ENCODE measurements around the gene GALNT2.

Gene GALNT2

GRCh38 chr1:230280906-230281413, 213.9 kb downstream of the GALNT2 start:
- Histone ChIP-seq H3K27me3 (ENCODE audit: control insufficient read depth, insufficient read depth, low read length) (no peaks in the 10 kb centered on the region), H3K36me3 (ENCODE audit: insufficient read depth, low read length) (peaks cover 41% of the 10 kb centered on the region), H3K9ac (ENCODE audit: low read depth, low read length) (no peak overlapping the region), H3K4me3 (ENCODE audit: low read length) (no peak overlapping the region), H3K9me3 (replicated peaks; ENCODE audit: low read length) (no peaks in the 10 kb centered on the region), H3K4me1 (ENCODE audit: control insufficient read depth, insufficient read depth, low read length) (no peaks in the 10 kb centered on the region), H3K4me2 (ENCODE audit: low read length) (no peak overlapping the region)

- peaks cover 35% of the 10 kb centered on the region for H3K36me3 ChIP-seq (ENCODE audit: insufficient read depth, low read length)
- no peak overlapping the region for H3K4me3 ChIP-seq (ENCODE audit: low read length)
- no peaks in the 10 kb centered on the region for H3K27me3 ChIP-seq (ENCODE audit: control insufficient read depth, insufficient read depth, low read length)
- H3K9me3 ChIP-seq (replicated peaks; ENCODE audit: low read length), result no peaks in the 10 kb centered on the region
- H3K9ac ChIP-seq (ENCODE audit: low read depth, low read length), result no peak overlapping the region
- H3K4me1 ChIP-seq (ENCODE audit: control insufficient read depth, insufficient read depth, low read length), result no peaks in the 10 kb centered on the region
- H3K4me2 ChIP-seq (ENCODE audit: low read length), result no peak overlapping the region
Measured at GRCh38 chr1:230281556-230281955, 214.5 kb downstream of the GALNT2 start.

GRCh38 chr1:230282157-230282556, 215.1 kb downstream of the GALNT2 start:
- Histone ChIP-seq H3K36me3 (ENCODE audit: insufficient read depth, low read length) (peaks cover 29% of the 10 kb centered on the region), H3K9ac (ENCODE audit: low read depth, low read length) (no peak overlapping the region), H3K4me2 (ENCODE audit: low read length) (no peak overlapping the region), H3K9me3 (replicated peaks; ENCODE audit: low read length) (no peaks in the 10 kb centered on the region), H3K4me3 (ENCODE audit: low read length) (no peak overlapping the region), H3K4me1 (ENCODE audit: control insufficient read depth, insufficient read depth, low read length) (no peaks in the 10 kb centered on the region), H3K27me3 (ENCODE audit: control insufficient read depth, insufficient read depth, low read length) (no peaks in the 10 kb centered on the region)

DNA sequence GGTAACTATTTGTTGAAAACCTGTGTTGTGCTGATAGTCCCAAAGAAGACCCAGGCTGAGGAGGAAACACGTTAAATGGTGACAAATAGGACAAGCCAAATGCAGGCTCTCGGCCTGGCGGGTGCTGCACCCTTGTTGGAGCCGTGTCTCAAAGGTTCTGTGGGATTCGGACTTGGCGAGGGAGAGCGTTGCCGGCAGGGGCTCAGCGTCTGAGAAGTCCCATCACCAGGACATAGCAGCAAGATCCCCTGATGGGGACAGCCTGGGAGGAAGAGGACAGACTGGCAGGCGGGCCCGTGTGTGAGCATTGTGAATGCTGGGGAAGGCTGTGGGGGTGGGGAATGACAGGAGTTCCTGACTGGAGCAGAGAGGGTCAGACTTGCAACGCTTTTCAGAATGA, 216.6 kb downstream of the GALNT2 start:
- Histone ChIP-seq H3K4me2 (ENCODE audit: low read length) (no peak overlapping the region), H3K4me3 (ENCODE audit: low read length) (no peak overlapping the region), H3K9ac (ENCODE audit: low read depth, low read length) (no peak overlapping the region), H3K27me3 (ENCODE audit: control insufficient read depth, insufficient read depth, low read length) (no peaks in the 10 kb centered on the region), H3K36me3 (ENCODE audit: insufficient read depth, low read length) (peaks cover 20% of the 10 kb centered on the region), H3K9me3 (replicated peaks; ENCODE audit: low read length) (no peaks in the 10 kb centered on the region), H3K4me1 (ENCODE audit: control insufficient read depth, insufficient read depth, low read length) (no peaks in the 10 kb centered on the region)

- H3K27me3 ChIP-seq (ENCODE audit: control insufficient read depth, insufficient read depth, low read length), result no peaks in the 10 kb centered on the region
- no peaks in the 10 kb centered on the region for H3K9me3 ChIP-seq (replicated peaks; ENCODE audit: low read length)
- H3K36me3 ChIP-seq (ENCODE audit: insufficient read depth, low read length), result peaks cover 15% of the 10 kb centered on the region
- H3K9ac ChIP-seq (ENCODE audit: low read depth, low read length), result no peak overlapping the region
- H3K4me2 ChIP-seq (ENCODE audit: low read length), result no peak overlapping the region
- no peaks in the 10 kb centered on the region for H3K4me1 ChIP-seq (ENCODE audit: control insufficient read depth, insufficient read depth, low read length)
- H3K4me3 ChIP-seq (ENCODE audit: low read length), result no peak overlapping the region
Measured at GRCh38 chr1:230284891-230285290, 217.9 kb downstream of the GALNT2 start.

DNA sequence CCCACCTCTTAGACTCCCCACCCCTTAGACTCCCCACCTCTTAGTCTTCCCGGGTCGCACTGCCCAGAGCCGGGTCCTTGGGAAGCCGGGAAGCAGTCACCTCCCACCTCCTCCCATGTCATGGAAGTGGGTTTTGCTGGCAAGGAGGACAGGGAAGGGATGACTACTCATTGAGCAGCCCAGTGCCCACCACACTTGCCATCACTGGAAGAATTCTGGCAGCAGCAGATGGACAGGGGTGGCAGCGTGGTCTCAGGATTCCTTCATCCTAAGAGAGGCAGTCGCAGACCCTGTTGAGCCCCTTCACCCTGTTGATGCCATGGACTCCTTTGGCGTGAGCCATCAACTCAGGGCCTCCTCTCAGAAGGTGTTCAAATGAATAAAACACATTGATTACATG, 218.3 kb downstream of the GALNT2 start:
- no peaks in the 10 kb centered on the region for H3K27me3 ChIP-seq (ENCODE audit: control insufficient read depth, insufficient read depth, low read length)

DNA sequence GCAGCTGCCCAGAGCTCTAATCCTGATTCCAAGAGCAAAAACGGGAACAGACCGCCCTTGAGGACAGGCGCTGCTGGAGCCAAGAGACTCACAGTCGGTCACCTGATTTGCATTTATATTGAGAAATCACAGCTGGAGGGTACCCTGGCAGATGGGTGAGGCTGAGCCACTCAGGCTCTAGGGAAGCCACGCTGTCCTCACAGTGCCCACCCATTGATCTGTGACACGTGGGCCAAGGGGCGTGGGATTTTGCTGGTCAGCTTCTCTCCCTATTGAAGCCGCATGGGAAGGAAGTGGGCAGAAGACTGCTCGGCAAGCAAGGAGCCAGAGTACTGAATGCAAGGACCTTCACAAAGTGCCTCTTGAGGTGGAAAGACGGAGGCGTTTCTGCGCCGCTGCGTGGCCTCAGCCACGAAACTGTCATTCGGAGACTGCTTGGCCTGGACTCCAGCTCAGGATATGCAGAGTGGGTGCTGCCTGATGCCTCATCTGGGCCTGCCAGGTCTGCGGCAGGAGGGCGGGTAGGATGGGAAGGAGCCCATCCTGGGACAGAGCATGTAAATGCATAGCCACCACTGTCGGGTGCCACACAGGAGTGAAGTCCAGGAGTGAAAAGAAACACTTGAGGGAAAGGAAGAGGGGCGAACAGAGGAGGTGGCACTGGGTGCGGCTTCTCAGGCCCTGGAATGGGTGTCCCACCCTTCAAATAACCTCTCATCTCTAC, 219.3 kb downstream of the GALNT2 start:
- no peak overlapping the region for H3K4me3 ChIP-seq (ENCODE audit: low read length)
- H3K36me3 ChIP-seq (ENCODE audit: insufficient read depth, low read length), result peaks cover under 1% of the 10 kb centered on the region
- H3K27me3 ChIP-seq (ENCODE audit: control insufficient read depth, insufficient read depth, low read length), result no peaks in the 10 kb centered on the region
- H3K4me2 ChIP-seq (ENCODE audit: low read length), result no peak overlapping the region
- H3K9me3 ChIP-seq (replicated peaks; ENCODE audit: low read length), result no peaks in the 10 kb centered on the region
- no peak overlapping the region for H3K9ac ChIP-seq (ENCODE audit: low read depth, low read length)
- no peaks in the 10 kb centered on the region for H3K4me1 ChIP-seq (ENCODE audit: control insufficient read depth, insufficient read depth, low read length)

More for the DNA sequence above, 218.3 kb downstream of the GALNT2 start:
- Histone ChIP-seq H3K9ac (ENCODE audit: low read depth, low read length) (no peak overlapping the region), H3K36me3 (ENCODE audit: insufficient read depth, low read length) (peaks cover 11% of the 10 kb centered on the region), H3K9me3 (replicated peaks; ENCODE audit: low read length) (no peaks in the 10 kb centered on the region), H3K4me1 (ENCODE audit: control insufficient read depth, insufficient read depth, low read length) (no peaks in the 10 kb centered on the region), H3K4me3 (ENCODE audit: low read length) (no peak overlapping the region), H3K4me2 (ENCODE audit: low read length) (no peak overlapping the region)

DNA sequence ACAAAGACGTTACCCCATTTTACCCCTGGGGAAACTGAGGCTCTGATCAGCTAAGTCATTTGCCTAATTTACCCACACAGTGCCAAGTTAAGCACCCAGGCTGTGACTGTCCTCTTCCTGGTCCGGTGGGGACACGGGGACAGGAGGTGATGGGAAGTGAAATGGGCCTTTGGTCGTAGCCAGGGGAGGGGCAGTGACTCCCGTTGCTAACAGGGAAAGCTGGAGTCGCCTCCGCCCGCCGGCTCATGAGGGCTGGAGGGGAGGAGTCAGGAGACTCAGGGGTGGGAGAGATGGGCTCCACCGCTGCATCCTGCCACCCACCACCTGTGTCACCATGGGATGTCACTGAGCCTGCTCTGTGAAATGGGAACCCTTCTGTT, 219.8 kb downstream of the GALNT2 start:
- Histone ChIP-seq H3K9me3 (replicated peaks; ENCODE audit: low read length) (no peaks in the 10 kb centered on the region), H3K4me1 (ENCODE audit: control insufficient read depth, insufficient read depth, low read length) (no peaks in the 10 kb centered on the region), H3K27me3 (ENCODE audit: control insufficient read depth, insufficient read depth, low read length) (peaks cover under 1% of the 10 kb centered on the region), H3K4me2 (ENCODE audit: low read length) (no peak overlapping the region), H3K36me3 (ENCODE audit: insufficient read depth, low read length) (no peaks in the 10 kb centered on the region), H3K9ac (ENCODE audit: low read depth, low read length) (no peak overlapping the region), H3K4me3 (ENCODE audit: low read length) (no peak overlapping the region)

DNA sequence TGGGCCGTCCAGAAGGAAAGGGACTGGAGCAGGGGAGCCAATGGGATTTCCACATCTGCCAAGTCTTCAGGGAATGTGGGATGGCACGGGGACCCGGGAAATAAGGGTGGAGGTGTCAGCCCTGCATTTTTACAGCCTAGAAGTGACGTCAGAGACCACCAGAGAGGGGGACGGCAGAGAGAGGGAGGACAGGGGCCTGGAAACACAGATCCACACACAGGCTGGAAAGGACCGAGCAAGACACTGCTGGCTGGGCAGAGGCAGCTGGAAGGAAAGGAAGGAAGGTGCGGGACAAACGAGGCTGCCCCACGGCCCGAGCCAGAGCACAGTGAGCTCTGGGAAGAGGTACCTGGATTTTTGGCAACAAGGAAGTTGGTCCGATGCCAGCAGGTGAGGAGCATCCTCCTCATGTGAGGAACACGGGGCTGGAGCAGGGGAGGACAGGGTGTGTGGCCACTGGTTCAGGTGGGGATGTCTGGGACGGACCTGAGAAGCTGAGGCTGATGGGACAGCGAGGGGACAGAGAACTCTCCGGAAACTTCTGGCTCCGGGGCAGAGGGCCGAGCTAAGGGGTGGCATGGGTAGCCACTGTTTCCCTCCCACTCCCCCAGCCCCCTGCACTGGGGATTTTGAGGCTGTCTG, 220.8 kb downstream of the GALNT2 start:
- Histone ChIP-seq H3K4me3 (ENCODE audit: low read length) (no peak overlapping the region), H3K9ac (ENCODE audit: low read depth, low read length) (no peak overlapping the region), H3K4me2 (ENCODE audit: low read length) (no peak overlapping the region), H3K9me3 (replicated peaks; ENCODE audit: low read length) (no peaks in the 10 kb centered on the region), H3K4me1 (ENCODE audit: control insufficient read depth, insufficient read depth, low read length) (no peaks in the 10 kb centered on the region), H3K27me3 (ENCODE audit: control insufficient read depth, insufficient read depth, low read length) (peaks cover 9% of the 10 kb centered on the region), H3K36me3 (ENCODE audit: insufficient read depth, low read length) (no peaks in the 10 kb centered on the region)

DNA sequence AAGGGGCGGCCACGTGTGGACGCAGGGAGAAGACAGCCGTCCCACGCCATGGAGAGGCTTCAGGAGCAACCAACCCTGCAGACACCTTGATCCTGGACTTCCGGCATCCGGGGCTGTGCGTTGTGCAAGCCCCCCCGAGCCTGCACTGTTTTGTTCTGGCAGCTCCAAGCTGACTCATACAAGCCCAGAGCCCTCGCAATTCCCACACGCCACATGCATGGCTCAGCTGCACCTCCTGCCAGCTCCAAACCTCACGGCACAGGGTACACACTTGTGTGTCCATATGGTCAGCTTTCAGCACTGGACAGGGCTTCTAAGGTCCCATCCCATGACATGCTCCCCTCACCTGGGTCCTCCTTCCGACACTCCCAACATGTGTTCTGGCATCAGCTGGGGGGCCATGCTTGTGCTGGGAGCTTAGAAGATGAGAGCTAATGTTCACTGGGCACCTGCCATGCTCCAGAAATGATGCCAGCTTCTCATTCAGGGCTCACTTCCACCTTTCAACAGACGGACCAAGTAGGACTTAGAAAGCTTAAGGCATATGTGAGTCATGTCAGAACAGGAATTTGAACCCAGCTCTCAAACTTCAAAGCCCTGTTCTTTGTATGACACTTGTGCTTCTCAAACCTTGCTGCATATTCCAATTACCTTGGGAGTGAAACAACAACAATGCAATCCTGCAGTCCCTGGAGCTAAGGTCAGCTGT, 221.8 kb downstream of the GALNT2 start:
- H3K4me1 ChIP-seq (ENCODE audit: control insufficient read depth, insufficient read depth, low read length), result no peaks in the 10 kb centered on the region
- H3K4me3 ChIP-seq (ENCODE audit: low read length), result no peak overlapping the region

DNA sequence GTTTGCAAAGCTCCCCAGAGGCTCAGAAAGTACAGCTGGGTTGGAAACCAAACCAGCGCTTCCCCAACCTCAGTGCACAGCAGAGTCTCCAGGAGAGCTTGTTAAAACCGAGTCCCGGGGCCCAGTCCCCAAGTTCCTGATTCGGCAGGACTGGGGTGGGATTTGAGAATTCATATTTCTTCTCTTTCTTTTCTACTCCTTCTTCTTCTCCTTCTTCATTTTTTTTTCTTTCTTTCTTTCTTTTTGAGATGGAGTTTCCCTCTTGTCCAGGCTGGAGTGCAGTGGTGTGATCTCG, 222.3 kb downstream of the GALNT2 start:
- H3K4me1 ChIP-seq (ENCODE audit: control insufficient read depth, insufficient read depth, low read length), result no peaks in the 10 kb centered on the region
- no peak overlapping the region for H3K4me2 ChIP-seq (ENCODE audit: low read length)
- no peak overlapping the region for H3K4me3 ChIP-seq (ENCODE audit: low read length)
- peaks cover 24% of the 10 kb centered on the region for H3K27me3 ChIP-seq (ENCODE audit: control insufficient read depth, insufficient read depth, low read length)
- H3K9ac ChIP-seq (ENCODE audit: low read depth, low read length), result no peak overlapping the region
- no peaks in the 10 kb centered on the region for H3K36me3 ChIP-seq (ENCODE audit: insufficient read depth, low read length)
- H3K9me3 ChIP-seq (replicated peaks; ENCODE audit: low read length), result no peaks in the 10 kb centered on the region

More for the DNA sequence above, 221.8 kb downstream of the GALNT2 start:
- Histone ChIP-seq H3K36me3 (ENCODE audit: insufficient read depth, low read length) (no peaks in the 10 kb centered on the region), H3K9me3 (replicated peaks; ENCODE audit: low read length) (no peaks in the 10 kb centered on the region), H3K27me3 (ENCODE audit: control insufficient read depth, insufficient read depth, low read length) (peaks cover 19% of the 10 kb centered on the region), H3K9ac (ENCODE audit: low read depth, low read length) (no peak overlapping the region), H3K4me2 (ENCODE audit: low read length) (no peak overlapping the region)

All from skeletal muscle satellite cell (primary cell).